SK-N-SH (cell line): Measurements from ENCODE around the gene OR52E8. TPM values are rescaled to one million over a fixed set of nuclear protein-coding genes. Genes with fewer than 3 reads are reported as not detected.

Experiments
- CTCF ChIA-PET: fragments of 300-600, 350-600 bp; formaldehyde crosslinking; extraction: SDS; loops from one replicate; lab custom pipeline; 2021; lab: Yijun Ruan, JAX
- POLR2A ChIA-PET: fragments of 350-600 bp; sonication (Branson Sonifier 250); formaldehyde crosslinking; extraction: SDS; loops from one replicate; lab custom pipeline; 2020; ENCODE audit warnings: antibody characterized with exemption, inconsistent platforms; lab: Yijun Ruan, JAX
- DNase-seq: peaks from one replicate; pipeline ENCODE4 v3.0.0; 2012
- H2AFZ ChIP-seq: fragments of 200-600 bp; sonication (generic); 2 replicates; pipeline ENCODE4 v1.8.1; 2016; ENCODE audit warnings: antibody characterized with exemption, mild to moderate bottlenecking, low read depth
- H3F3A ChIP-seq: fragments of 200-600 bp; sonication (generic); replicated peaks from 2 replicates; pipeline ENCODE3; 2016; ENCODE audit warnings: antibody characterized with exemption, mild to moderate bottlenecking; ENCODE audit not compliant: insufficient read depth
- H3K27ac ChIP-seq, 2 experiments: fragments of 200-500 bp in 1 of 2; fragments of 200-600 bp in 1 of 2; sonication (Bioruptor generic) in 1 of 2; sonication (generic), shearing (Covaris generic) in 1 of 2; 2 replicates each; pipeline versions ENCODE4 v1.5.1 to v1.6.1; 2014 to 2016; ENCODE audit warnings: low read depth in 2 of 2, inconsistent platforms in 1 of 2, low read length in 1 of 2, mild to moderate bottlenecking in 1 of 2, mixed read lengths in 1 of 2
- H3K27me3 ChIP-seq: fragments of 200-600 bp; sonication (generic), shearing (Covaris generic); 2 replicates; pipeline ENCODE4 v1.6.1; 2016; ENCODE audit warnings: mixed run types; ENCODE audit not compliant: insufficient read depth
- H3K36me3 ChIP-seq, 2 experiments: fragments of 200-500 bp in 1 of 2; fragments of 200-600 bp in 1 of 2; sonication (Bioruptor generic) in 1 of 2; sonication (generic) in 1 of 2; replicated peaks in 1 of 2; 2 replicates each; pipeline versions ENCODE3 to v1.5.1; 2014 to 2016; ENCODE audit warnings: low read length in 1 of 2, mild to moderate bottlenecking in 1 of 2; ENCODE audit not compliant: insufficient read depth in 2 of 2, control insufficient read depth in 1 of 2
- H3K4me1 ChIP-seq, 2 experiments: fragments of 200-500 bp in 1 of 2; fragments of 200-600 bp in 1 of 2; sonication (Bioruptor generic) in 1 of 2; sonication (generic), shearing (Covaris generic) in 1 of 2; 2 replicates each; pipeline versions ENCODE4 v1.5.1 to v1.6.1; 2014 to 2016; ENCODE audit warnings: low read depth in 1 of 2, low read length in 1 of 2, mixed run types in 1 of 2; ENCODE audit not compliant: insufficient read depth in 2 of 2, control insufficient read depth in 1 of 2
- H3K4me2 ChIP-seq: fragments of 200-600 bp; sonication (generic), shearing (Covaris generic); 2 replicates; pipeline ENCODE4 v1.6.1; 2017; ENCODE audit warnings: mixed run types
- H3K4me3 ChIP-seq, 2 experiments: fragments of 200-500 bp in 1 of 2; fragments of 200-600 bp in 1 of 2; sonication (Bioruptor generic) in 1 of 2; sonication (generic), shearing (Covaris generic) in 1 of 2; 2 replicates each; pipeline versions ENCODE4 v1.5.1 to v1.8.1; 2014 to 2016; ENCODE audit warnings: low read depth in 2 of 2, inconsistent platforms in 1 of 2, low read length in 1 of 2, mild to moderate bottlenecking in 1 of 2, mixed read lengths in 1 of 2, moderate library complexity in 1 of 2
- H3K79me2 ChIP-seq: fragments of 200-600 bp; sonication (generic); 2 replicates; pipeline ENCODE4 v1.8.1; 2017; ENCODE audit warnings: mild to moderate bottlenecking; ENCODE audit not compliant: insufficient read depth
- H3K9ac ChIP-seq: fragments of 200-600 bp; sonication (generic); 2 replicates; pipeline ENCODE4 v1.6.1; 2017; ENCODE audit warnings: mixed run types
- H3K9me2 ChIP-seq: fragments of 200-600 bp; sonication (generic); 2 replicates; pipeline ENCODE4 v1.6.1; 2017; ENCODE audit warnings: mixed run types
- H3K9me3 ChIP-seq: fragments of 200-600 bp; sonication (generic); 2 replicates; pipeline ENCODE4 v1.6.1; 2017; ENCODE audit warnings: mixed run types, mild to moderate bottlenecking, moderate library complexity
- H4K20me1 ChIP-seq: fragments of 200-600 bp; sonication (generic); 2 replicates; pipeline ENCODE4 v1.6.1; 2017; ENCODE audit warnings: mild to moderate bottlenecking, mixed run types; ENCODE audit not compliant: insufficient read depth
- ELF1 ChIP-seq: IDR thresholded peaks from 2 replicates; pipeline ENCODE4 v1.4.0; 2012
- EP300 ChIP-seq, 2 experiments: IDR thresholded peaks; 2 replicates each; pipeline versions ENCODE4 v1.4.0 to v1.6.1; 2012; ENCODE audit warnings: borderline replicate concordance in 1 of 2, low read depth in 1 of 2, low read length in 1 of 2
- FOSL2 ChIP-seq: IDR thresholded peaks from 2 replicates; pipeline ENCODE4 v1.4.0; 2012; ENCODE audit warnings: low read depth, mild to moderate bottlenecking, moderate library complexity, borderline replicate concordance
- FOXJ3 ChIP-seq: sonication (generic); formaldehyde crosslinking; IDR thresholded peaks from 2 replicates; pipeline ENCODE4 v1.5.1; 2020; ENCODE audit warnings: mild to moderate bottlenecking, missing genetic modification reagents
- FOXM1 ChIP-seq: IDR thresholded peaks from 2 replicates; pipeline ENCODE4 v1.4.0; 2012; ENCODE audit warnings: low read depth, mild to moderate bottlenecking
- GATA2 ChIP-seq: sonication (generic); formaldehyde crosslinking; IDR thresholded peaks from 2 replicates; pipeline ENCODE4 v1.5.0; 2020; ENCODE audit warnings: mild to moderate bottlenecking, missing genetic modification reagents
- JUND ChIP-seq: IDR thresholded peaks from 2 replicates; pipeline ENCODE4 v1.4.0; 2012
- MAX ChIP-seq: IDR thresholded peaks from 2 replicates; pipeline ENCODE4 v1.4.0; 2012; ENCODE audit warnings: low read depth
- NRF1 ChIP-seq: IDR thresholded peaks from 2 replicates; pipeline ENCODE4 v1.6.1; 2012; ENCODE audit warnings: low read depth, mild to moderate bottlenecking, low read length
- RAD21 ChIP-seq: IDR thresholded peaks from 2 replicates; pipeline ENCODE4 v1.6.1; 2012; ENCODE audit warnings: mild to moderate bottlenecking, low read length
- RCOR1 ChIP-seq: fragments of 150-350 bp; IDR thresholded peaks from 2 replicates; pipeline ENCODE4 v1.6.1; 2017; ENCODE audit warnings: antibody characterized with exemption, low read length
- RFX5 ChIP-seq: IDR thresholded peaks from 2 replicates; pipeline ENCODE4 v1.6.1; 2012; ENCODE audit warnings: mild to moderate bottlenecking, improper control_type of control experiment, low read length
- RXRA ChIP-seq: IDR thresholded peaks from 2 replicates; pipeline ENCODE4 v1.4.0; 2012; ENCODE audit warnings: low read depth, mild to moderate bottlenecking, borderline replicate concordance
- TEAD4 ChIP-seq: IDR thresholded peaks from 2 replicates; pipeline ENCODE4 v1.4.0; 2012; ENCODE audit warnings: mild to moderate bottlenecking, borderline replicate concordance; ENCODE audit not compliant: insufficient read depth
- USF2 ChIP-seq: fragments of 150-350 bp; IDR thresholded peaks from 2 replicates; pipeline ENCODE4 v1.6.1; 2017; ENCODE audit warnings: antibody characterized with exemption, low read length, low read depth, borderline replicate concordance
- YY1 ChIP-seq: IDR thresholded peaks from 2 replicates; pipeline ENCODE4 v1.4.0; 2012; ENCODE audit warnings: low read depth, mild to moderate bottlenecking
- WGBS: methylation state at CpG from one replicate; pipeline ENCODE4 v1.1.6; 2017; ENCODE audit warnings: low lambda C conversion rate; 5-methylcytosine and 5-hydroxymethylcytosine counted together
- polyA plus RNA-seq, 3 experiments: library from polyadenylated mRNA; depleted of rRNA; stranded (reverse); fragments of >200 nt; gene quantifications; 2 replicates each; pipeline ENCODE4 v1.2.3, GENCODE V29; 2012
- TF ChIP-seq, protein P1 (sequence below): fragments of 150-350 bp; IDR thresholded peaks from 2 replicates; pipeline ENCODE4 v1.6.1; 2016; ENCODE audit warnings: mild to moderate bottlenecking, low read depth, low read length
- TF ChIP-seq, protein P2 (sequence below): fragments of 200-600 bp; sonication (generic); IDR thresholded peaks from 2 replicates; pipeline ENCODE4 v1.6.1; 2017; ENCODE audit warnings: antibody characterized with exemption, mild to moderate bottlenecking, moderate library complexity
- TF ChIP-seq, protein P3 (sequence below): IDR thresholded peaks from 2 replicates; pipeline ENCODE4 v1.4.0; 2012; ENCODE audit warnings: low read depth, borderline replicate concordance
- TF ChIP-seq, protein P4 (sequence below): IDR thresholded peaks from 2 replicates; pipeline ENCODE4 v1.4.0; 2012; ENCODE audit warnings: low read depth, borderline replicate concordance

The OR52E8 gene
- not detected in 2 replicates for polyA plus RNA-seq (2012; rRNA removed)
- not detected in 2 replicates for polyA plus RNA-seq (2012; cell fraction: cytosol; rRNA removed)
- polyA plus RNA-seq (2012; cell fraction: nucleus; rRNA removed): not detected in 2 replicates

DNA sequence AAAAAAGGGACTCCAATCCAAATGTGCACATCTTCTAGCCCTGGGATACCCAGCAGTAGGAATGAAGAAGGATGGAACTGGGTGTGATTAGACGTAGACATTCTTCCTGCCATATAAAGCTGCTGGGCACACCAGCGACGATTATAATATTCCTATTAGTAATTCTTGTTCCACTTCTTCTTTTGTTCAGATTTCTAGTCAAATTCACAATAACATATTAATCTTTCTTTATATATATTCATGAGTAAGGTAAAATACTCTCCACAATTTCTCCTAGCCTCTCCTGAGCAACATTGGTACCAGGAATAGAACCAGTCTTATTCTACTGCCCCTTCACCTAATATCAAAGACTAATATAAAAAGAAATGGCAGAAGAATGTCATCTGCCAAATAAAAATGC lies at the start of gene OR52E8:
TSS of gene OR52E8 (minus strand) at position 101 of the 400 bp plus-strand sequence. CDS start at position 101, 0 bp downstream.
- ChIA-PET CTCF (no interaction called here), POLR2A (no interaction called here)
- no peak within 1 kb of the TSS for H3K27ac ChIP-seq
- H4K20me1 ChIP-seq: no peaks in the 10 kb centered on the region
- no peak for DNase-seq
- no peaks in the 10 kb centered on the region for H3K9me3 ChIP-seq
- WGBS: 3% methylated on average over 3 of the region's 3 CpGs
- H3K4me1 ChIP-seq: no peaks in the 10 kb centered on the region
- TF ChIP-seq MAX (no peak), FOXM1 (no peak), EP300 (IDR thresholded peaks at IDR 0.05; ENCODE audit: borderline replicate concordance in 1 of 2, low read depth in 1 of 2, low read length in 1 of 2) (no peak), GATA2 (CRISPR knock-in tag) (no peak), USF2 (no peak), FOXJ3 (CRISPR knock-in tag) (no peak), TEAD4 (no peak), ELF1 (no peak), YY1 (no peak), FOSL2 (no peak), RFX5 (no peak)
- TF ChIP-seq, protein P1, sequence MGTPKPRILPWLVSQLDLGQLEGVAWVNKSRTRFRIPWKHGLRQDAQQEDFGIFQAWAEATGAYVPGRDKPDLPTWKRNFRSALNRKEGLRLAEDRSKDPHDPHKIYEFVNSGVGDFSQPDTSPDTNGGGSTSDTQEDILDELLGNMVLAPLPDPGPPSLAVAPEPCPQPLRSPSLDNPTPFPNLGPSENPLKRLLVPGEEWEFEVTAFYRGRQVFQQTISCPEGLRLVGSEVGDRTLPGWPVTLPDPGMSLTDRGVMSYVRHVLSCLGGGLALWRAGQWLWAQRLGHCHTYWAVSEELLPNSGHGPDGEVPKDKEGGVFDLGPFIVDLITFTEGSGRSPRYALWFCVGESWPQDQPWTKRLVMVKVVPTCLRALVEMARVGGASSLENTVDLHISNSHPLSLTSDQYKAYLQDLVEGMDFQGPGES: no peak
- no peak within 1 kb of the TSS for H3K4me3 ChIP-seq
- no peaks in the 10 kb centered on the region for H3K36me3 ChIP-seq
- H3F3A ChIP-seq: no peaks in the 10 kb centered on the region
- no peaks in the 10 kb centered on the region for H3K79me2 ChIP-seq
- no peak within 1 kb of the TSS for H3K4me2 ChIP-seq
- no peaks in the 10 kb centered on the region for H3K9me2 ChIP-seq
- H3K9ac ChIP-seq: no peak within 1 kb of the TSS
- no peaks in the 10 kb centered on the region; the same call in 1 of the 2 replicates for H3K27me3 ChIP-seq
- H2AFZ ChIP-seq: no peak within 1 kb of the TSS

GRCh38 chr11:5899534-5899933 lies 42.0 kb upstream of the OR52E8 start:
- H3K9me2 ChIP-seq: no peaks in the 10 kb centered on the region
- 0% methylated on average over 2 of the region's 2 CpGs for WGBS
- DNase-seq: no peak
- no peaks in the 10 kb centered on the region; the same call in 1 of the 2 replicates for H3K27me3 ChIP-seq
- no peak overlapping the region for H3K4me3 ChIP-seq
- no peak overlapping the region for H3K4me2 ChIP-seq
- H3K36me3 ChIP-seq: no peaks in the 10 kb centered on the region
- H3K27ac ChIP-seq: no peak overlapping the region
- ChIA-PET POLR2A (no interaction called here), CTCF (no interaction called here)
- H3F3A ChIP-seq: no peaks in the 10 kb centered on the region
- H4K20me1 ChIP-seq: no peaks in the 10 kb centered on the region
- no peaks in the 10 kb centered on the region for H3K4me1 ChIP-seq
- TF ChIP-seq RXRA (no peak), FOXM1 (no peak), FOXJ3 (CRISPR knock-in tag) (no peak), RCOR1 (no peak), JUND (no peak), MAX (no peak), NRF1 (no peak), RAD21 (no peak)
- TF ChIP-seq, protein P2, sequence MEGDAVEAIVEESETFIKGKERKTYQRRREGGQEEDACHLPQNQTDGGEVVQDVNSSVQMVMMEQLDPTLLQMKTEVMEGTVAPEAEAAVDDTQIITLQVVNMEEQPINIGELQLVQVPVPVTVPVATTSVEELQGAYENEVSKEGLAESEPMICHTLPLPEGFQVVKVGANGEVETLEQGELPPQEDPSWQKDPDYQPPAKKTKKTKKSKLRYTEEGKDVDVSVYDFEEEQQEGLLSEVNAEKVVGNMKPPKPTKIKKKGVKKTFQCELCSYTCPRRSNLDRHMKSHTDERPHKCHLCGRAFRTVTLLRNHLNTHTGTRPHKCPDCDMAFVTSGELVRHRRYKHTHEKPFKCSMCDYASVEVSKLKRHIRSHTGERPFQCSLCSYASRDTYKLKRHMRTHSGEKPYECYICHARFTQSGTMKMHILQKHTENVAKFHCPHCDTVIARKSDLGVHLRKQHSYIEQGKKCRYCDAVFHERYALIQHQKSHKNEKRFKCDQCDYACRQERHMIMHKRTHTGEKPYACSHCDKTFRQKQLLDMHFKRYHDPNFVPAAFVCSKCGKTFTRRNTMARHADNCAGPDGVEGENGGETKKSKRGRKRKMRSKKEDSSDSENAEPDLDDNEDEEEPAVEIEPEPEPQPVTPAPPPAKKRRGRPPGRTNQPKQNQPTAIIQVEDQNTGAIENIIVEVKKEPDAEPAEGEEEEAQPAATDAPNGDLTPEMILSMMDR: no peak
- TF ChIP-seq, protein P3, sequence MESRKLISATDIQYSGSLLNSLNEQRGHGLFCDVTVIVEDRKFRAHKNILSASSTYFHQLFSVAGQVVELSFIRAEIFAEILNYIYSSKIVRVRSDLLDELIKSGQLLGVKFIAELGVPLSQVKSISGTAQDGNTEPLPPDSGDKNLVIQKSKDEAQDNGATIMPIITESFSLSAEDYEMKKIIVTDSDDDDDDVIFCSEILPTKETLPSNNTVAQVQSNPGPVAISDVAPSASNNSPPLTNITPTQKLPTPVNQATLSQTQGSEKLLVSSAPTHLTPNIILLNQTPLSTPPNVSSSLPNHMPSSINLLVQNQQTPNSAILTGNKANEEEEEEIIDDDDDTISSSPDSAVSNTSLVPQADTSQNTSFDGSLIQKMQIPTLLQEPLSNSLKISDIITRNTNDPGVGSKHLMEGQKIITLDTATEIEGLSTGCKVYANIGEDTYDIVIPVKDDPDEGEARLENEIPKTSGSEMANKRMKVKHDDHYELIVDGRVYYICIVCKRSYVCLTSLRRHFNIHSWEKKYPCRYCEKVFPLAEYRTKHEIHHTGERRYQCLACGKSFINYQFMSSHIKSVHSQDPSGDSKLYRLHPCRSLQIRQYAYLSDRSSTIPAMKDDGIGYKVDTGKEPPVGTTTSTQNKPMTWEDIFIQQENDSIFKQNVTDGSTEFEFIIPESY: no peak
- TF ChIP-seq, protein P4, sequence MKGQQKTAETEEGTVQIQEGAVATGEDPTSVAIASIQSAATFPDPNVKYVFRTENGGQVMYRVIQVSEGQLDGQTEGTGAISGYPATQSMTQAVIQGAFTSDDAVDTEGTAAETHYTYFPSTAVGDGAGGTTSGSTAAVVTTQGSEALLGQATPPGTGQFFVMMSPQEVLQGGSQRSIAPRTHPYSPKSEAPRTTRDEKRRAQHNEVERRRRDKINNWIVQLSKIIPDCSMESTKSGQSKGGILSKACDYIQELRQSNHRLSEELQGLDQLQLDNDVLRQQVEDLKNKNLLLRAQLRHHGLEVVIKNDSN: no peak
- H3K9ac ChIP-seq: no peak overlapping the region
- H3K9me3 ChIP-seq: no peaks in the 10 kb centered on the region
- no peaks in the 10 kb centered on the region for H3K79me2 ChIP-seq
- H2AFZ ChIP-seq: no peak overlapping the region
